ENCODE results near the gene CTPS2. TPM values are rescaled to one million over a fixed set of nuclear protein-coding genes. Genes with fewer than 3 reads are reported as not detected.

Gene CTPS2
- total and polyA plus RNA-seq, 2 experiments from 2014 or later, result 10.4 to 35.5 TPM

- Histone ChIP-seq H3K4me2 (no peak overlapping the region), H3K27me3 (ENCODE audit: insufficient read depth) (no peaks in the 10 kb centered on the region), H3K9me2 (ENCODE audit: insufficient read depth) (no peaks in the 10 kb centered on the region), H3K4me1 (ENCODE audit: insufficient read depth) (peaks cover 5% of the 10 kb centered on the region; the same call in 1 of the 2 replicates), H3K27ac (ENCODE audit: low read depth) (no peak overlapping the region), H3K4me3 (no peak overlapping the region), H3F3A (replicated peaks; ENCODE audit: low read depth) (no peaks in the 10 kb centered on the region), H3K79me2 (replicated peaks; ENCODE audit: insufficient read depth) (no peaks in the 10 kb centered on the region), H4K20me1 (replicated peaks; ENCODE audit: insufficient read depth) (no peaks in the 10 kb centered on the region), H2AFZ (no peak overlapping the region), H3K36me3 (ENCODE audit: insufficient read depth) (no peaks in the 10 kb centered on the region)
- ATAC-seq, result no peak
- H3K36me3 Mint-ChIP-seq (ENCODE audit: low read depth), result peaks cover 65% of the 10 kb centered on the region
- DNase-seq (ENCODE audit: low spot score), result no peak
- no peaks in the 10 kb centered on the region for H3K27me3 Mint-ChIP-seq (ENCODE audit: insufficient read depth, low read depth, poor library complexity)
- H3K4me3 Mint-ChIP-seq, result no peak overlapping the region
- TF ChIP-seq ZNF114 (CRISPR knock-in tag; IDR thresholded peaks at IDR 0.05), result no peak
- TF ChIP-seq STAT1 (IDR thresholded peaks at IDR 0.05; ENCODE audit: unreplicated experiment), result no peak
- no peak for TF ChIP-seq JUNB (IDR thresholded peaks at IDR 0.05; ENCODE audit: unreplicated experiment)
- peaks cover 9% of the 10 kb centered on the region for H3K4me1 Mint-ChIP-seq
- no peaks in the 10 kb centered on the region for H3K9me3 Mint-ChIP-seq
- H3K27ac Mint-ChIP-seq, result no peak overlapping the region
Observed at GRCh38 chrX:16662402-16662801, 50.1 kb downstream of the CTPS2 start.

- H3K27ac Mint-ChIP-seq, result no peak overlapping the region
- H3F3A ChIP-seq (replicated peaks; ENCODE audit: low read depth), result no peaks in the 10 kb centered on the region
- no peaks in the 10 kb centered on the region for H3K79me2 ChIP-seq (replicated peaks; ENCODE audit: insufficient read depth)
- H3K27me3 Mint-ChIP-seq (ENCODE audit: insufficient read depth, low read depth, poor library complexity), result no peaks in the 10 kb centered on the region
- no peaks in the 10 kb centered on the region for H3K27me3 ChIP-seq (ENCODE audit: insufficient read depth)
- no peaks in the 10 kb centered on the region for H3K9me2 ChIP-seq (ENCODE audit: insufficient read depth)
- no peaks in the 10 kb centered on the region for H3K9me3 Mint-ChIP-seq
- DNase-seq (ENCODE audit: low spot score), result no peak
- no peak overlapping the region for H2AFZ ChIP-seq
- H3K4me2 ChIP-seq, result no peak overlapping the region
- no peak for ATAC-seq
- peaks cover 9% of the 10 kb centered on the region for H3K4me1 Mint-ChIP-seq
- H3K36me3 ChIP-seq (ENCODE audit: insufficient read depth), result no peaks in the 10 kb centered on the region
- no peak overlapping the region for H3K4me3 ChIP-seq
- H4K20me1 ChIP-seq (replicated peaks; ENCODE audit: insufficient read depth), result no peaks in the 10 kb centered on the region
- no peak overlapping the region for H3K27ac ChIP-seq (ENCODE audit: low read depth)
- H3K36me3 Mint-ChIP-seq (ENCODE audit: low read depth), result peaks cover 65% of the 10 kb centered on the region
- peaks cover 5% of the 10 kb centered on the region; the same call in 1 of the 2 replicates for H3K4me1 ChIP-seq (ENCODE audit: insufficient read depth)
- no peak overlapping the region for H3K4me3 Mint-ChIP-seq
- TF ChIP-seq CREB1 (CRISPR knock-in tag; IDR thresholded peaks at IDR 0.05; ENCODE audit: low read depth) (no peak), JUNB (IDR thresholded peaks at IDR 0.05; ENCODE audit: unreplicated experiment) (no peak), ZNF331 (CRISPR knock-in tag; IDR thresholded peaks at IDR 0.05; ENCODE audit: low read depth) (no peak), STAT1 (IDR thresholded peaks at IDR 0.05; ENCODE audit: unreplicated experiment) (no peak), ETS1 (IDR thresholded peaks at IDR 0.05) (no peak), CTCF (conservative IDR thresholded peaks at IDR 0.05; ENCODE audit: low read depth in 2 of 2) (no peak), EZH2 (IDR thresholded peaks at IDR 0.05; ENCODE audit: low read depth, unreplicated experiment) (no peak), NANOG (IDR thresholded peaks at IDR 0.05; ENCODE audit: borderline replicate concordance) (no peak), POLR2AphosphoS5 (IDR thresholded peaks at IDR 0.05; ENCODE audit: low read depth) (no peak)
- TF ChIP-seq, protein P1, sequence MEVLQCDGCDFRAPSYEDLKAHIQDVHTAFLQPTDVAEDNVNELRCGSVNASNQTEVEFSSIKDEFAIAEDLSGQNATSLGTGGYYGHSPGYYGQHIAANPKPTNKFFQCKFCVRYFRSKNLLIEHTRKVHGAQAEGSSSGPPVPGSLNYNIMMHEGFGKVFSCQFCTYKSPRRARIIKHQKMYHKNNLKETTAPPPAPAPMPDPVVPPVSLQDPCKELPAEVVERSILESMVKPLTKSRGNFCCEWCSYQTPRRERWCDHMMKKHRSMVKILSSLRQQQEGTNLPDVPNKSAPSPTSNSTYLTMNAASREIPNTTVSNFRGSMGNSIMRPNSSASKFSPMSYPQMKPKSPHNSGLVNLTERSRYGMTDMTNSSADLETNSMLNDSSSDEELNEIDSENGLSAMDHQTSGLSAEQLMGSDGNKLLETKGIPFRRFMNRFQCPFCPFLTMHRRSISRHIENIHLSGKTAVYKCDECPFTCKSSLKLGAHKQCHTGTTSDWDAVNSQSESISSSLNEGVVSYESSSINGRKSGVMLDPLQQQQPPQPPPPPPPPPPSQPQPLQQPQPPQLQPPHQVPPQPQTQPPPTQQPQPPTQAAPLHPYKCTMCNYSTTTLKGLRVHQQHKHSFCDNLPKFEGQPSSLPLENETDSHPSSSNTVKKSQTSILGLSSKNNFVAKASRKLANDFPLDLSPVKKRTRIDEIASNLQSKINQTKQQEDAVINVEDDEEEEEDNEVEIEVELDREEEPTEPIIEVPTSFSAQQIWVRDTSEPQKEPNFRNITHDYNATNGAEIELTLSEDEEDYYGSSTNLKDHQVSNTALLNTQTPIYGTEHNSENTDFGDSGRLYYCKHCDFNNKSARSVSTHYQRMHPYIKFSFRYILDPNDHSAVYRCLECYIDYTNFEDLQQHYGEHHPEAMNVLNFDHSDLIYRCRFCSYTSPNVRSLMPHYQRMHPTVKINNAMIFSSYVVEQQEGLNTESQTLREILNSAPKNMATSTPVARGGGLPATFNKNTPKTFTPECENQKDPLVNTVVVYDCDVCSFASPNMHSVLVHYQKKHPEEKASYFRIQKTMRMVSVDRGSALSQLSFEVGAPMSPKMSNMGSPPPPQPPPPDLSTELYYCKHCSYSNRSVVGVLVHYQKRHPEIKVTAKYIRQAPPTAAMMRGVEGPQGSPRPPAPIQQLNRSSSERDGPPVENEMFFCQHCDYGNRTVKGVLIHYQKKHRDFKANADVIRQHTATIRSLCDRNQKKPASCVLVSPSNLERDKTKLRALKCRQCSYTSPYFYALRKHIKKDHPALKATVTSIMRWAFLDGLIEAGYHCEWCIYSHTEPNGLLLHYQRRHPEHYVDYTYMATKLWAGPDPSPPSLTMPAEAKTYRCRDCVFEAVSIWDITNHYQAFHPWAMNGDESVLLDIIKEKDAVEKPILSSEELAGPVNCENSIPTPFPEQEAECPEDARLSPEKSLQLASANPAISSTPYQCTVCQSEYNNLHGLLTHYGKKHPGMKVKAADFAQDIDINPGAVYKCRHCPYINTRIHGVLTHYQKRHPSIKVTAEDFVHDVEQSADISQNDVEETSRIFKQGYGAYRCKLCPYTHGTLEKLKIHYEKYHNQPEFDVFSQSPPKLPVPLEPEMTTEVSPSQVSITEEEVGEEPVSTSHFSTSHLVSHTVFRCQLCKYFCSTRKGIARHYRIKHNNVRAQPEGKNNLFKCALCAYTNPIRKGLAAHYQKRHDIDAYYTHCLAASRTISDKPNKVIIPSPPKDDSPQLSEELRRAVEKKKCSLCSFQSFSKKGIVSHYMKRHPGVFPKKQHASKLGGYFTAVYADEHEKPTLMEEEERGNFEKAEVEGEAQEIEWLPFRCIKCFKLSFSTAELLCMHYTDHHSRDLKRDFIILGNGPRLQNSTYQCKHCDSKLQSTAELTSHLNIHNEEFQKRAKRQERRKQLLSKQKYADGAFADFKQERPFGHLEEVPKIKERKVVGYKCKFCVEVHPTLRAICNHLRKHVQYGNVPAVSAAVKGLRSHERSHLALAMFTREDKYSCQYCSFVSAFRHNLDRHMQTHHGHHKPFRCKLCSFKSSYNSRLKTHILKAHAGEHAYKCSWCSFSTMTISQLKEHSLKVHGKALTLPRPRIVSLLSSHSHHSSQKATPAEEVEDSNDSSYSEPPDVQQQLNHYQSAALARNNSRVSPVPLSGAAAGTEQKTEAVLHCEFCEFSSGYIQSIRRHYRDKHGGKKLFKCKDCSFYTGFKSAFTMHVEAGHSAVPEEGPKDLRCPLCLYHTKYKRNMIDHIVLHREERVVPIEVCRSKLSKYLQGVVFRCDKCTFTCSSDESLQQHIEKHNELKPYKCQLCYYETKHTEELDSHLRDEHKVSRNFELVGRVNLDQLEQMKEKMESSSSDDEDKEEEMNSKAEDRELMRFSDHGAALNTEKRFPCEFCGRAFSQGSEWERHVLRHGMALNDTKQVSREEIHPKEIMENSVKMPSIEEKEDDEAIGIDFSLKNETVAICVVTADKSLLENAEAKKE (CRISPR knock-in tag; IDR thresholded peaks at IDR 0.05), result no peak
Observed at GRCh38 chrX:16661495-16661894, 51.0 kb downstream of the CTPS2 start.
